Right lobe of liver (tissue), 6 donors: Measurements from ENCODE around the gene FOXD1. TPM values are rescaled to one million over a fixed set of nuclear protein-coding genes. Genes with fewer than 3 reads are reported as not detected.
A peak's percentile ranks its signal among the peaks of the same experiment; 100 is the strongest.

ENCODE experiments used
- ATAC-seq, 4 donors: fragments of 200-7000 bp; cut with Tn5 transposase; one replicate each; pipeline ENCODE4 v1.9.1; 2020; ENCODE audit warnings: mild to moderate bottlenecking in 4 of 4, moderate library complexity in 4 of 4
- DNase-seq, 3 donors: peaks; one replicate each; pipeline ENCODE4 v3.0.0-alpha.2; 2020
- H3K27ac ChIP-seq, 3 donors: fragments of 200-600 bp; one replicate each; pipeline ENCODE4 v1.8.0; 2022
- H3K27me3 ChIP-seq, 2 donors: fragments of 200-600 bp; one replicate each; pipeline ENCODE4 v1.8.0; 2022
- H3K36me3 ChIP-seq, 4 donors: fragments of 200-600 bp; sonication (generic) in 1 of 4; one replicate each; pipeline versions ENCODE4 v1.5.1 to v1.8.0; 2017 to 2022; ENCODE audit warnings: control low read depth in 1 of 4
- H3K4me1 ChIP-seq, 4 donors: fragments of 200-600 bp; sonication (generic) in 1 of 4; one replicate each; pipeline versions ENCODE4 v1.5.1 to v1.8.0; 2017 to 2022; ENCODE audit warnings: control low read depth in 1 of 4
- H3K4me3 ChIP-seq, 3 donors: fragments of 200-600 bp; one replicate each; pipeline ENCODE4 v1.8.0; 2022
- H3K9me3 ChIP-seq, 4 donors: fragments of 200-600 bp; sonication (generic) in 1 of 4; one replicate each; pipeline versions ENCODE4 v1.5.1 to v1.8.0; 2017 to 2022; ENCODE audit warnings: control low read depth in 1 of 4
- CTCF ChIP-seq, 4 donors: fragments of 200-600 bp in 3 of 4; fragments of 450-650 bp in 1 of 4; IDR thresholded peaks; one replicate each; pipeline versions ENCODE4 v1.5.1 to v1.8.0; 2016 to 2022; ENCODE audit warnings: antibody characterized with exemption in 4 of 4, mild to moderate bottlenecking in 2 of 4
- POLR2A ChIP-seq: fragments of 450-650 bp; IDR thresholded peaks from one replicate; pipeline ENCODE4 v1.6.1; 2017; ENCODE audit warnings: antibody characterized with exemption, mild to moderate bottlenecking
- WGBS: methylation state at CpG from one replicate; pipeline ENCODE4 v1.1.6; 2018; ENCODE audit warnings: low coverage, low lambda C conversion rate; ENCODE audit not compliant: insufficient coverage; ENCODE audit errors: missing lambda C conversion rate; 5-methylcytosine and 5-hydroxymethylcytosine counted together
- intact Hi-C, 2 donors: fragments of 100-400 bp; cut with DNase I; formaldehyde crosslinking; loops; one replicate each; pipeline versions ENCODE4 v1.11.2 to v1.14.1; 2022
- long read RNA-seq: library from polyadenylated mRNA; unstranded; transcript quantifications from one replicate; pipeline ENCODE4 v2.0.0, GENCODE V29; 2019
- total RNA-seq, 6 experiments: library from RNA; depleted of rRNA in 2 of 6; stranded (reverse); fragments of >200 nt in 2 of 6; fragmentation: NEBNext Ultra II Directional in 3 of 6; extraction: Animal tissue kit (Norgen Biotek cat#: 25700) in 3 of 6; gene quantifications; one replicate each; pipeline versions ENCODE4 v1.1.0 to v1.2.4, GENCODE V29; 2016 to 2023
- donor health status: DM: no; HTN: yes; CAD: no.
- donor health status: DM: no; HTN: no; CAD: no.
- donor health status: DM: no; HTN: no; CAD: no.
- donor health status: DM: no; HTN: yes; CAD: no.
- donor health status: DM: no; HTN: yes; CAD: no.

Gene FOXD1
- total RNA-seq = not detected
- long read RNA-seq = 0 reads

GRCh38 chr5:73448463-73449136 is at the start of gene FOXD1:
FOXD1 (minus strand) TSS chr5:73448777; CDS start chr5:73448362, 415 bp downstream.
- Histone ChIP-seq H3K27ac (no peak within 1 kb of the TSS), H3K27me3 (peaks cover 32 to 65% of the 10 kb centered on the region in 2 donors), H3K4me1 (peaks cover 0 to 9% (median 3%) of the 10 kb centered on the region in 4 donors), H3K36me3 (no peaks in the 10 kb centered on the region), H3K9me3 (no peaks in the 10 kb centered on the region), H3K4me3 (peak within 1 kb of the TSS in 2 of 3 donors; percentile 10 to 28)
- intact Hi-C loops = no loop called here
- under 1% methylated on average over 25 of the region's 59 CpGs for WGBS
- TF ChIP-seq POLR2A (no peak), CTCF (IDR thresholded peaks at IDR 0.05) (no peak)
- DNase-seq = peak in 1 of 3 donors; percentile 57
- peak; percentile 59 to 75 (median 66) for ATAC-seq

GRCh38 chr5:73497497-73498056 is 49.0 kb upstream of the FOXD1 start:
- Histone ChIP-seq H3K27me3 (no peaks in the 10 kb centered on the region), H3K9me3 (no peaks in the 10 kb centered on the region), H3K27ac (peak overlapping the region; percentile 79 to 93 (median 86)), H3K4me3 (peak overlapping the region; percentile 85 to 91 (median 89)), H3K4me1 (peaks cover 0 to 16% (median 8%) of the 10 kb centered on the region in 4 donors), H3K36me3 (peaks cover 0 to 8% (median 3%) of the 10 kb centered on the region in 4 donors)
- 40% methylated on average over 14 of the region's 16 CpGs for WGBS
- DNase-seq = no peak
- intact Hi-C loops = no loop called here
- TF ChIP-seq CTCF (IDR thresholded peaks at IDR 0.05) (no peak), POLR2A (no peak)
- ATAC-seq = no peak

- intact Hi-C loops = no loop called here
- H3K27ac ChIP-seq = no peak overlapping the region
- 55% methylated on average over 1 of the region's 1 CpG for WGBS
- ATAC-seq (no peak), DNase-seq (no peak)
- TF ChIP-seq CTCF (IDR thresholded peaks at IDR 0.05) (no peak), POLR2A (no peak)
- H3K9me3 ChIP-seq = no peaks in the 10 kb centered on the region
- H3K4me3 ChIP-seq = peak overlapping the region in 1 of 3 donors; percentile 89
- peaks cover 0 to 3% (median 0%) of the 10 kb centered on the region in 4 donors for H3K36me3 ChIP-seq
- no peaks in the 10 kb centered on the region for H3K27me3 ChIP-seq
- H3K4me1 ChIP-seq = peaks cover 0 to 16% (median 8%) of the 10 kb centered on the region in 4 donors
Measured at GRCh38 chr5:73496984-73497457, 48.4 kb upstream of the FOXD1 start.

- intact Hi-C loops = no loop called here
- WGBS = 97% methylated on average over 4 of the region's 4 CpGs
- Histone ChIP-seq H3K4me3 (no peak overlapping the region), H3K36me3 (no peaks in the 10 kb centered on the region), H3K4me1 (peaks cover 0 to 16% (median 8%) of the 10 kb centered on the region in 4 donors), H3K27me3 (no peaks in the 10 kb centered on the region), H3K27ac (no peak overlapping the region), H3K9me3 (no peaks in the 10 kb centered on the region)
- TF ChIP-seq CTCF (IDR thresholded peaks at IDR 0.05) (no peak), POLR2A (no peak)
- DNase-seq (no peak), ATAC-seq (no peak)
Measured at GRCh38 chr5:73495772-73496335, 47.3 kb upstream of the FOXD1 start.
